Measurements from ENCODE around the gene HOXD10.
A peak's percentile ranks its signal among the peaks of the same experiment; 100 is the strongest.

Gene HOXD10

GRCh38 chr2:176138526-176138922, 21.9 kb downstream of the HOXD10 start:
- Mint-ChIP-seq H3K36me3 (peaks cover 9% of the 10 kb centered on the region), H3K27ac (no peak overlapping the region), H3K4me3 (no peak overlapping the region), H3K4me1 (peaks cover 24% of the 10 kb centered on the region), H3K9me3 (no peaks in the 10 kb centered on the region)
- ATAC-seq (no peak), DNase-seq (ENCODE audit: low spot score in 2 of 2) (no peak)

- Mint-ChIP-seq H3K27ac (no peak overlapping the region), H3K4me3 (no peak overlapping the region)
Measured at GRCh38 chr2:176138923-176139660, 22.5 kb downstream of the HOXD10 start.

GRCh38 chr2:176139661-176140512, 23.3 kb downstream of the HOXD10 start:
- H3K27ac Mint-ChIP-seq = no peak overlapping the region
- H3K4me3 Mint-ChIP-seq = no peak overlapping the region
- peaks cover 9% of the 10 kb centered on the region for H3K36me3 Mint-ChIP-seq
- no peak for ATAC-seq
- no peak for DNase-seq (ENCODE audit: low spot score in 2 of 2)
- H3K9me3 Mint-ChIP-seq = no peaks in the 10 kb centered on the region
- peaks cover 24% of the 10 kb centered on the region for H3K4me1 Mint-ChIP-seq

More at GRCh38 chr2:176138923-176139660, 22.5 kb downstream of the HOXD10 start:
- DNase-seq (ENCODE audit: low spot score in 2 of 2) (no peak), ATAC-seq (no peak)
- H3K4me1 Mint-ChIP-seq = peaks cover 24% of the 10 kb centered on the region
- peaks cover 9% of the 10 kb centered on the region for H3K36me3 Mint-ChIP-seq
- no peaks in the 10 kb centered on the region for H3K9me3 Mint-ChIP-seq

DNA sequence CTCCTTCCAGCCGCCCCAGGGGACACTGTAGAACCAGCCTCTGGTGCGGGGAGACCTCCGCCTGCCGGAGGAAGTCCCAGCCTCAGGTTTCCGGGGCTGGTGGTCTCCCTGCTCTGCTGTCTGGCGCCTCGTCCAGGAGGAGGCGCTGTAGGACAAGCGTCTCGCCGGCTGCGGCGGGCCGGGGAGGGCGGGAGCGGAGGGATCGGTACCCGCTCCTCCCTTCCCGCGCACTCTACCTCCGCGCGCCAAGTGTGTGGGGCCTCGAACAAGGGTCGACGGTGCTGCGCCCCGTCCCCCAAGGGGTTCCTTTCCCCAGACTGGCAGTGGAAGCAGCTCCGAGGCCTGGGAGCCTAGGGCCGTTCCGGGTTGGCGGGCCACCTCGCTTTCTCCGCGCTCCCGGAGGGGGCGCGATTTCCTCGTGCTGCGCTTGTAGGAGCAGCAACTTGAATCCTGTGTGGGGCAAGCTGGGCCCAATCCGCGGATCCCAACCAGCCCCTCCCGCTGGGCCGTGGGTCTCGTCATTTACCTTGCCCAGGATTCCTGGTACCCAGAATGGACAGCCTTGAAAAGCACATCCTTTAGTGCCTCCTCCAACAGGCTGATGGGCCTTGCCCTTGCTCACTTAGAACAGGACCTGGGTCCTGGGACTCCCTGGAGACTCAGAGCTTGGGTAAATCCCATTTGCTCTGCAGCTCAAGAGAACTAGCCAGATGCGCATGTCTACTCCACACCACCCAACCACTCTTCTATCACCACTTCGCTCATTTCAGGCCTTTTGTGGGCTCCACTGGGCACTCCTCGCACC, 24.1 kb downstream of the HOXD10 start:
- no peak overlapping the region for H3K27ac Mint-ChIP-seq
- DNase-seq (ENCODE audit: low spot score in 2 of 2) (peak; percentile 63 to 83), ATAC-seq (peak; percentile 88)
- peaks cover 4% of the 10 kb centered on the region for H3K36me3 Mint-ChIP-seq
- no peaks in the 10 kb centered on the region for H3K9me3 Mint-ChIP-seq
- peak overlapping the region; percentile 31 for H3K4me3 Mint-ChIP-seq
- peaks cover 18% of the 10 kb centered on the region for H3K4me1 Mint-ChIP-seq

- peaks cover 12% of the 10 kb centered on the region for H3K4me1 Mint-ChIP-seq
- no peak for DNase-seq (ENCODE audit: low spot score in 2 of 2)
- no peaks in the 10 kb centered on the region for H3K9me3 Mint-ChIP-seq
- ATAC-seq = no peak
- no peak overlapping the region for H3K27ac Mint-ChIP-seq
- no peak overlapping the region for H3K4me3 Mint-ChIP-seq
- no peaks in the 10 kb centered on the region for H3K36me3 Mint-ChIP-seq
Measured at GRCh38 chr2:176142281-176142680, 25.7 kb downstream of the HOXD10 start.

GRCh38 chr2:176145085-176145969, 28.7 kb downstream of the HOXD10 start:
- no peak overlapping the region for H3K4me3 Mint-ChIP-seq
- ATAC-seq = no peak
- H3K27ac Mint-ChIP-seq = no peak overlapping the region
- H3K36me3 Mint-ChIP-seq = no peaks in the 10 kb centered on the region
- no peaks in the 10 kb centered on the region for H3K9me3 Mint-ChIP-seq
- no peak for DNase-seq (ENCODE audit: low spot score in 2 of 2)
- H3K4me1 Mint-ChIP-seq = peaks cover 11% of the 10 kb centered on the region

- Mint-ChIP-seq H3K27ac (no peak overlapping the region), H3K9me3 (no peaks in the 10 kb centered on the region), H3K4me1 (peaks cover 10% of the 10 kb centered on the region), H3K4me3 (no peak overlapping the region), H3K36me3 (no peaks in the 10 kb centered on the region)
- DNase-seq (ENCODE audit: low spot score in 2 of 2) (no peak), ATAC-seq (no peak)
Measured at GRCh38 chr2:176146101-176146500, 29.5 kb downstream of the HOXD10 start.

GRCh38 chr2:176146645-176147044, 30.1 kb downstream of the HOXD10 start:
- Mint-ChIP-seq H3K36me3 (no peaks in the 10 kb centered on the region), H3K27ac (no peak overlapping the region), H3K4me3 (no peak overlapping the region), H3K9me3 (no peaks in the 10 kb centered on the region), H3K4me1 (peaks cover 5% of the 10 kb centered on the region)
- ATAC-seq (no peak), DNase-seq (ENCODE audit: low spot score in 2 of 2) (no peak)

DNA sequence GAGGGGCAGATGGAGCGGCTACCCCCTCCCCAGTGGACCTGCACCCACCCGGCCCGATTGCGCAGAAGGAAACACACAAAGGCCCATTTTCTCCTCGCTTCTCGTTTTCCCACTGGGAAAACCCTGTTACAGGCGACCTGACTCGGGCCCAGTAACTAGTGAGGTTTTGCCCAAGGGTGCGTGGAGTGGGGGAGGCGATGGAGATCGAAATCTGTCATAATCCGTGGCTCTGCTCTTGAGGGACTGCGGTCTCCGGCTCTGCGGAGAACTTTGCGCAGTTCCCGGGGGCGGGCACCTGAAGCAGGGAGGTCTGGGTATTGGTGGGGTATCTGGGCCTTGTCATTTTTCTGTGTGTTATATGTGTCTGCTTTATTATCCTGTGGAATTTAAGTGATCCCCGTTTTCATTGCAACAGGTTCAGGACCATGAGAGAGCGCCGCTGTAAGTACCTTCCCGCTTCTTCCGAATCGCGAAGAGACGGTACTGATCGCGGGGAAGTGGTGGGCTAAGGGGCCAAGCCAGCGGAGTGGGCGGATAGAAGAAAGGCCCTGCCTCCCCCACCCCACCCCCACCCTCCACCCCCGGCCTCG, 30.7 kb downstream of the HOXD10 start:
- Mint-ChIP-seq H3K27ac (no peak overlapping the region), H3K4me1 (peaks cover 5% of the 10 kb centered on the region), H3K9me3 (no peaks in the 10 kb centered on the region), H3K4me3 (no peak overlapping the region), H3K36me3 (no peaks in the 10 kb centered on the region)
- no peak for DNase-seq (ENCODE audit: low spot score in 2 of 2)
- ATAC-seq = no peak

DNA sequence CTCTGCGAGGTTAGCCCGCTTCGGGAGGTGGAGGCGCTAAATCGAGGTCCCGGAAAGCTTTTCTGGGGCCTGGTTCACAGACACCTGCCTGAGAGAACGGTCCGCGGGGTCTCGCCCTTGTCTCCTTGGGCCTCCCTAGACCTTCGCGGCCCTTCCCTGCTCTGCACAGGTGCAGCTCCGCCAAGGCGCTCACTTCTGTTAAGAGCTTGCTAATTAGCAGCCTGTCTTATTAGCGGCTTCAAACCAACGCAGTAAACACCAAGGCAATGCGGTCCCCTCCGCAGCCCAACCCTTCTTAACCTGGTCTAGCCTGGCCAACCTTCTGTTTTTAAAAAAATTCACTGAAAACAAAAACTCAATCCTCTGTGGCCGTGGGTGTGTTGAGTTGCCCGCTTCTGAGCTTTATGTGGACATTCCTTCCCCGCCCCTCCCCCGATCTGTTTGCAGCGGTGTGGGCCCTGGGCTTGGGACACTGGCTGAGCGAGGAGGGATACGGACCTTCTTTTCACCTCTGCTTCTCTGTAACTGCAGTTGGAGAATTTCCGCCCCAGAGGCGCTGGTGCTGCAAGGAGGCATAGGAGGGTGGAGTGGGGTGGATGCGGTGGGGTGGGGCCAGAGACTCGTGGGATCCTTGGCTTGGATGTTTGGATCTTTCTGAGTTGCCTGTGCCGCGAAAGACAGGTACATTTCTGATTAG, 31.4 kb downstream of the HOXD10 start:
- no peaks in the 10 kb centered on the region for H3K9me3 Mint-ChIP-seq
- H3K36me3 Mint-ChIP-seq = no peaks in the 10 kb centered on the region
- H3K4me1 Mint-ChIP-seq = peaks cover 5% of the 10 kb centered on the region
- no peak overlapping the region for H3K4me3 Mint-ChIP-seq
- no peak for ATAC-seq
- DNase-seq (ENCODE audit: low spot score in 2 of 2) = no peak
- H3K27ac Mint-ChIP-seq = no peak overlapping the region

DNA sequence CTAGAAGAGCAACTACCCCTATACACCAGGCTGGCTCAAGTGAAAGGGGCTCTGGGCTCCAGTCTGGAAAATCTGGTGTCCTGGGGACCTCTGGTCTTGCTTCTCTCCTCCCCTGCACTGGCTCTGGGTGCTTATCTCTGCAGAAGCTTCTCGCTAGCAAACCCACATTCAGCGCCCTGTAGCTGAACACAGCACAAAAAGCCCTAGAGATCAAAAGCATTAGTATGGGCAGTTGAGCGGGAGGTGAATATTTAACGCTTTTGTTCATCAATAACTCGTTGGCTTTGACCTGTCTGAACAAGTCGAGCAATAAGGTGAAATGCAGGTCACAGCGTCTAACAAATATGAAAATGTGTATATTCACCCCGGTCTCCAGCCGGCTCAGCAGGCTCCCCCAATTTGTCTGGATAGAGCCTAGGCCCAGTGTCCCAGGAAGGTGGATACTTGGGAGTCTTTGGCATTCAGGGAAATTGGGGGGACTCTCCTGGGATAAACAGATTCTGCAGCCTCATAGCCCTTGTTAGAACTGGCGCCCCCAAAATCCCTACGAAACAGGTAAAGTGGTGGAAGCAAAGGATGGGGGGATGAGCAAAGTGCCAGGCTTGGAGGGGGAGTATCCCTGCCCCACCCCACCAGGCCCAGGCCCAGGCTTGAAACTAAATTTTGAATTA, 32.3 kb downstream of the HOXD10 start:
- H3K4me1 Mint-ChIP-seq = peaks cover 5% of the 10 kb centered on the region
- H3K9me3 Mint-ChIP-seq = no peaks in the 10 kb centered on the region
- H3K36me3 Mint-ChIP-seq = no peaks in the 10 kb centered on the region
- H3K4me3 Mint-ChIP-seq = no peak overlapping the region
- DNase-seq (ENCODE audit: low spot score in 2 of 2) (no peak), ATAC-seq (no peak)
- no peak overlapping the region for H3K27ac Mint-ChIP-seq

DNA sequence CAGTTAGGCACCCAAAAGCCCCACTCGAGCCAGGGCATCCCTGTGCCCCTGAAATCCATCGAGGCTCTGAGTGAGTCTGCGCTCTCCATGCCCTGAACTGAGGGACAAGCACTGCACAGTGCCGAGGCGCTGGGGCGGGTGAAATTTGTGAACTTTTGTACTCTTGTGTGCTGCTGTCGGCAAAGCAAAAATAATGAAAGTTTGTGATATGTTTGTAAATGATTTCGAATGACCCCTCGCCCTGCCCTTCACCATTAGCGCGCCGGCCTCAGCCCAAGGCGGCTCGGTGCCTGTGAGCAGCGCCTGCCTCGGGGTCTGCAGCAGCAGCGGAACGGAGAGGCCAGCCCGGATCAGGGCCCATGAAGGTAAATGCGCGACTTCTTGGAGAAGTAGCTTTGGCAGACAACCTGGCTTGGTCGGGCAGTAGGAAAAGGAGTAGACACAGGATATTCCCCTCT, 32.9 kb downstream of the HOXD10 start:
- H3K4me1 Mint-ChIP-seq = peaks cover 5% of the 10 kb centered on the region
- H3K9me3 Mint-ChIP-seq = no peaks in the 10 kb centered on the region
- ATAC-seq = no peak
- H3K27ac Mint-ChIP-seq = no peak overlapping the region
- H3K36me3 Mint-ChIP-seq = no peaks in the 10 kb centered on the region
- no peak for DNase-seq (ENCODE audit: low spot score in 2 of 2)
- H3K4me3 Mint-ChIP-seq = no peak overlapping the region

DNA sequence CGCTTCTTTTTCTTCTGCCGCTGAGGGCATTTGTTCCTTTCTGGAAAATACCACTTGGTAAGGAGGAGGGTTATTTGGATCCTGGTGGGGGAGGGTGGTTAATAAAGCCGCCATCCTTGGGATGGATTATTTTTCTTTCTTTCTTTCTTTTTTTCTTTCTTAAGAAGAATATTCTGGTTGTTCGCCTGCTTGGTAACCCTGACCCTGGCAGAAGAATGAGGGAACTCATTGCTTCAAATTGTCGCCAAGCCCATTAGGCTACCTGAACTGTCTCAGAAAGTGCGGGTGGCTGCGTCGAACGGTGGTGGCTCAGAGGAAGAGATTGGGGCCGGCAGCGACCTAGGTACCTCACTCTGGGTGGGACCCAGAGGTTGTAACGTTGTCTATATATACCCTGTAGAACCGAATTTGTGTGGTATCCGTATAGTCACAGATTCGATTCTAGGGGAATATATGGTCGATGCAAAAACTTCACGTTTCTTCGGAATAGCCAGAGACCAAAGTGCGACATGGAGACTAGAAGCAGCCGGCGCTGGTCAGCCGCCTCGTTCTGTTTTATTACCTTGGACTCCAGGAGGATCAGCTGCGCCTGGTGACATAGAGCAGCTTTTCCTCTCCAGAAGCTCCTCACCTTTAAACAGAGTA, 33.5 kb downstream of the HOXD10 start:
- DNase-seq (ENCODE audit: low spot score in 2 of 2) = no peak
- no peak for ATAC-seq
- no peaks in the 10 kb centered on the region for H3K36me3 Mint-ChIP-seq
- no peak overlapping the region for H3K4me3 Mint-ChIP-seq
- no peak overlapping the region for H3K27ac Mint-ChIP-seq
- no peaks in the 10 kb centered on the region for H3K9me3 Mint-ChIP-seq
- H3K4me1 Mint-ChIP-seq = peaks cover 5% of the 10 kb centered on the region
